Activated CD8-positive, alpha-beta memory T cell treated with anti-CD3 and anti-CD28 coated beads for 4 hours (primary cell): ENCODE data around the gene TBKBP1.

Source experiments
- DNase-seq, 2 donors: peaks; one replicate each; pipeline ENCODE4 v3.0.0-alpha.2; 2020; ENCODE audit warnings: low read depth in 2 of 2

Gene TBKBP1

GRCh38 chr17:47714773-47715396 lies 20.9 kb downstream of the TBKBP1 start:
- no peak for DNase-seq

DNA sequence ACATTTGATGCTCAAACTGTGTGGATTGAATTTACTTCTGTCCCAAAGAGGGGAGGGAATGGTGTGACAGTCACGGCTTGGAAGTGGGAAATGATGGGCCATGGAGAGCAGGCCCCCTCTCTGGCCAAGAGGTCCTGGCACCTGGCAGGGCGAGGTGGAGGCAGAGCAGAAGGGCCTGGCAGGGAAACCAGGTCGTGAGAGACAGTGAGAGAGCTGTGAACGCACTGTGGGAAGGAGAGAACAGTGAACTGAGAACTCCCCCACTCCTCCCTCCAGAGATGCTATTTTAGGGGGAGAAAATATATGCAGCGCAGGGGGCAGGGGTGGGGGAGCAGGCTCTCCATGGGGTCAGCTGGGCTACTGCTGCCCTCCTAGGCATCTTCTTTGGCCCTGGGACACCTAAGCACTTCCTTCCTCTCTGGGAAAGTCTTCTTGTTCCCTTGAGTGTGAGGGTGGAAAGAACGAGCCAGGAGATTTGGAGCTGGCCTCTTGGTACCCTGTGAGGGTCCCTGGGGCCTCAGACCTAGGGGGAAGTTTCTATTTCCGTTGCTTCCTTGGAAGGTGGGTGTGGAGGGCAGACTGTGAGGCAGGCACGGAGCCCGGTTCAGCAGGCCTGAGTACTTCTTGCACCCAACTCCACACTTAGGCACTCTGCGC lies 21.8 kb downstream of the TBKBP1 start:
- DNase-seq = no peak

DNA sequence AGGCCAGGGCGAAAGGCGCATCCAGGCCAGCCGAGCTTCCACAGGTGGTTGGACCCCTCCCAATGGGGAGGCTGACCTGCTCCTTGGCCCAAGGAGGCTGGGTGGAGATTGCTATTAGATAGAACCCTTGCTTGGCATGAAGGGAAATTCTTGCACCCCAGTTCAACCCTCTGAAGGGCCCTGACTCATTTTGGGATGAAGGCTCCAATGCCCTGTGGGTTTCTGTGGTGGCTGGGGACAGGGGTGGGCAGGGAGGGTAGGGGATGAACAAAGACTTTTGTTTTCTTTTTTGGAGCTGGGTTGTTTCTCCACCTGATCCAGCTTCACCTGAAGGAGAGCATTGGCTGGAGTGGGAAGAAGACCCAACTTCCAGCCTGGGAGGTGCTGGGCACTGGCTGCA lies 22.4 kb downstream of the TBKBP1 start:
- no peak for DNase-seq

- no peak for DNase-seq
These were observed 23.3 kb downstream of the TBKBP1 start for GRCh38 chr17:47717261-47717697.

GRCh38 chr17:47717979-47718621 lies 24.1 kb downstream of the TBKBP1 start:
- DNase-seq = peak in 1 of 2 donors; percentile 69

GRCh38 chr17:47718634-47719405 lies 24.9 kb downstream of the TBKBP1 start:
- no peak for DNase-seq

- DNase-seq = peak; percentile 56 to 69
These were observed 25.6 kb downstream of the TBKBP1 start for GRCh38 chr17:47719411-47720152.

- DNase-seq = no peak
These were observed 26.2 kb downstream of the TBKBP1 start for GRCh38 chr17:47720196-47720595.

DNA sequence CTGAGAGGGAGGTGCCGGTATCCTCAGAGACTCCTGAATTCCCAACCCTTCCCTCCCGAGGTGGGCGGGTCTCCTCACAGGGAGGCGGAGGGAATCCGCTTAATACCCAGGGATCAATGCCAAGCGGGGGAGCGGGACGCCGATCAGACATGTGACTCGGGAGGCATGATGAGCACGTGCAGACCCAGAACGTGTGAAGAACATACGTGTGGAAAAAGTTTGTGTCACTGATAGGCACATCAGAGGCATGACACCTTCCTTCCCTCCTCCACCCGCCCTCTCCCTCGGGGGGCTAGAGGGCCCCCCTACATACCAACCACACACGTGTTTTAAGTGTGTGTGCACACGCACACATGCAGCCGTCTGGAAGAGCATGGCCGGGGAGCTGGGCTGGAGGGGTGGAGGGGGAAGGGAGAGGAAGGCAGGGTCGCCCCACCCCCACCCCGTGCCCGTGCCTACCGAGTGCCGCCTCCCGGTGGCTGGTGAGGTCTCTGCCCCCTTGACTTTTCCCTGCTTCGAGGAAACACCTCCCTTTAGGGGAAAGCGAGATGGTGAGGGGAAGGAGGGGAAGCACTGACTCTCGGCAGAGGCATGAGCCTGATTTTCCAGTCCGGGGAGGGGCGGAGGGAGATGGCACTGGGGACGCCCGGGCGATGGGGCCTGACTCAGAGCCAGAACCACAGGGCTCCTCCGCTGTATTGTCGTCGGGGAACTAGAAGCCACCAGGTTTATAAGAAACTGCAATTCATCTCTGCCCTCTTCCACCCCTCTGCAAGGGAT lies 27.0 kb downstream of the TBKBP1 start:
- peak; percentile 95 to 97 for DNase-seq

- no peak for DNase-seq
These were observed 27.8 kb downstream of the TBKBP1 start for GRCh38 chr17:47721725-47722124.

DNA sequence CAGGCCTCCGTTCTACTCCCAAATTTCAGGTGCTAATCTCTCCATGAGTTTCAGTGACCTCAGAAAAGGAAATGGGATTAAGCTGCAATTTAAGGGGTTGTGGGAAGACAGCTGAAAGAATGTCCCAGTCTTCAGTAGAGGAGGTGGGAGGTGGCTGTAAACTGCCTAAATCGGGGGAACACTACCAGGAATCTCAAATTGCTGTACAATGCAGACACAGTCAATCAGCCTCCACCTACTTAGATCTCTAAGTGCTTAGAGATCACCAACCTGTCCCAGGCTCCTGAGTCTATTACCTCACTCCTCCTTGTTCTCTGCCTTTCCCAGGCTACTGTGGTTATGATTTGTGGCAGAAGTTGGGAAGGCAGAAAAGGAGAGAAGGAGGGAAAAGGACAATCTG lies 30.7 kb downstream of the TBKBP1 start:
- no peak for DNase-seq

GRCh38 chr17:47725446-47726111 lies 31.6 kb downstream of the TBKBP1 start:
- no peak for DNase-seq

- DNase-seq = no peak
These were observed 33.1 kb downstream of the TBKBP1 start for GRCh38 chr17:47726796-47727703.

DNA sequence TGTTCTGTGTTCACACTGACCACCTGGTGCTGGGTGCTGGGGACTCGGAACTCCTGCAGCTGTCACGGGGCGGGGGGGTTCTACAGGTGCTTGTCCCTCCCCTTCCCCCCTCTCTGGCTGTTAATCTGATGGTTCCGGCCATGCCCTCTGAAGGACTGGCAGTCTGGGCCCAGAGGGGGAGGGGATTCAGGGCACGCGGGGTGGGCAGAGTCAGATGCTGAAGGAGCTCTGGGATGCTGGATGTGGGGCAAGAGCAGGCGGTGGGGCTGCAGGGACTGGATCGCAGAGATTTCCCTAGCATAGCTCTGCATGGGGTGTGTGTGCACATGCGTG lies 33.7 kb downstream of the TBKBP1 start:
- DNase-seq = no peak

GRCh38 chr17:47728214-47728877 lies 34.4 kb downstream of the TBKBP1 start:
- DNase-seq = no peak

DNA sequence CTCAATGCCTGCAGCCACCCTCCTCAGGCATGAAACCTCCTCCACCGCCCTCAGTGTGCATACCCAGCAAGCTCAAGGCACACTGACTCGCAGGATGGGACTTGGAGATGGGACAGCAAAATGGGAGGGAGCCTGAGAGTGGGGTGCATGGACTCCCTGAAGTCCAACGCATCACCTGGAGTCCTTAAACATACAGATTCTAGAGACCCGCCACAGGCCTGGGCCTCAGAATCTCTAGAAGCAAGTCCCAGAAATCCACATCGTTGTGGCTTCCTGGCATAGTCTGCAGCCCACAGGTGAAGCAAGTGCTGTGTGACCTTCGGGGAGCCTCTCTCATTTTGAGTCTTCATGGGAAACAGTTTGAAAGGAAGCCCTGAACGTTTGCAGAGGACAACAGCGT lies 35.5 kb downstream of the TBKBP1 start:
- DNase-seq = no peak

- no peak for DNase-seq
These were observed 36.7 kb downstream of the TBKBP1 start for GRCh38 chr17:47730681-47731080.

- no peak for DNase-seq
These were observed 37.4 kb downstream of the TBKBP1 start for GRCh38 chr17:47731396-47731795.
